GM19467 (cell line): ENCODE measurements around the gene ANKRD55.
A peak's percentile ranks its signal among the peaks of the same experiment; 100 is the strongest.
"Not testable (repeated sequence)": the region's sequence is repeated elsewhere in the genome, so short reads cannot be mapped to it uniquely, and the experiment has no call there.

Experiments used
- ATAC-seq: cut with Tn5 transposase; IDR thresholded peaks from one replicate; pipeline ENCODE4 v1.9.1; 2021; ENCODE audit warnings: mild to moderate bottlenecking, moderate library complexity; ENCODE audit not compliant: unreplicated experiment

Gene ANKRD55

DNA sequence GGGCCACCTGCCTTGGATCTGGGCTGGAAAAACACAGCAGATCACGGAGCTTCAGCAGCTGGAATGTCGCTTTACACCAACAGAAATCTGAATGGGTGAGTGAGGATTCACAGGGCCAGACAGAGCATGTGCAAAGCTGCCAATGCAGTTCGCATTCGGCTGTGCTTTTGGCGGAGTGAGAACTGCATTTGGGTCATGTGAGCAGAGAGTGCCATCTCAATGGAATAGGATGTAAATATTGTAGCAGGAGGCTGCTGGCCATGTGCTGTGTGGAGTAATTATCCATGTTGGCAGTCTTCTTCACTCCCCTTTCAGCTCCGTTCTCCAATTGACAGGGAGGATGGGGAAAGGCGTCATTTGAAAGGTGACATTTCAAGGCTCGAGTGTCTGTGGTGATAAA, at the start of gene ANKRD55:
ANKRD55 (minus strand) TSS at position 101 of the 400 bp plus-strand sequence. CDS start 417 bp downstream, outside the sequence.
- ATAC-seq: no peak

DNA sequence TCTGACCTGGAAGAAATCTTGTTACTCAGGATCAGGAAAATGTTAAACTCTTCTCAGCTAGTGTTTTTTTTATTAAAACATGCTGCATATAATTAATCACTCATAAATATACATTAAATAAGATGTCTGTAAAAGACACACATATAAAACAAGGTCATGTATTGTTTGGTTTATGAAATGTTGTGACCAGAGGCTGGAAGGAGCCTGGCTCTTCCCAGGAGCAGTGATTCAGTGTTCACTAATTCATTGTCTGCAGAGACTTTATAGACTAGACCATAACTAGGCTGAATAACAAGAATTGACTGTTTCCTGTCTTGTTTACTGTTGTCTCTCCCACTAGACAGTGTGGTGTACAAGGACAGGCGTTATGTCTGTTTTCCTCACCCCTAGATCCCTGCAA, 49.1 kb upstream of the ANKRD55 start:
- no peak for ATAC-seq

DNA sequence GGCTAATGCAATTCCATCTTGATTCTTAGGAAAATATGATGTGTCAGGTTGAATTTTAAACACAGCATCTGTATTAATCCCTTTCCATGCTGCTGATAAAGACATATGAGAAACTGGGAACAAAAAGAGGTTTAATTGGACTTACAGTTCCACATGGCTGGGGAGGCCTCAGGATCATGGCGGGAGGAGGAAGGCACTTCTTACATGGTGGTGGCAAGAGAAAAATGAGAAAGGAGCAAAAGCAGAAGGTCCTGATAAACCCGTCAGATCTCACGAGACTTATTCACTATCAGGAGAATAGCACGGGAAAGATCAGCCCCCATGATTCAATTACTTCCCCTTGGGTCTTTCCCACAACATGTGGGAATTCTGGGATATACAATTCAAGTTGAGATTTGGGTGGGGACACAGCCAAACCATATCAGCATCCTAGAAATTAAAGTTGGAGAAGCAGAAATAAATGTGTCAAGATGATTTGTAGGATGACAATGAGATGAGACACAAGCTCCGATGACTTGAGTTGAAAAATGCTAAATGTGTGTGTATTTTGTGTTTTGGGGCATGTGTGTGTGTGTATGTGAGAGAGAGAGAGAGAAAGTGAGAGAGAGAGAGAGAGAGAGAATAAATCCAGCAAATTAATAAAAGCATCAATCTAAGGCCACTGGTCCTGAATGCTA, 48.5 kb upstream of the ANKRD55 start:
- ATAC-seq: no peak

DNA sequence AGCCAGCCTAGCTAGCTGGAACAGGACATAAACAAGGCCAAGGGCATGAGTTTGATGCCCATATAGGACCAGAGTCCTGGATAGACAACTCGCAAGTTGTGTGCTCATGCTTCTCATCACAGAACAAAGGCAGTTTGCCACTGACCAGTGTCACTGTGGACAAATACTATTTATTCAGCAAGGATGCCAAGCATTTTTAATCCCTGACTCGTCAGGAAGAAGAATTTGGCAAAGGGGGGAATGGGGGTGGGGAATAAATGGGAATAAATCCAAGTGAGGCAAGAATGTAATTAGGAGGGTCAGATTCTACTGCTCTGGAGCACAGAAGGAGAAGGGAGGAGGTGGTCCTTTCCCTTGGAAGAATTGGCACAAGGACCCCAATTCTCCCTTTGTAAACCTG, 46.8 kb upstream of the ANKRD55 start:
- ATAC-seq: no peak

DNA sequence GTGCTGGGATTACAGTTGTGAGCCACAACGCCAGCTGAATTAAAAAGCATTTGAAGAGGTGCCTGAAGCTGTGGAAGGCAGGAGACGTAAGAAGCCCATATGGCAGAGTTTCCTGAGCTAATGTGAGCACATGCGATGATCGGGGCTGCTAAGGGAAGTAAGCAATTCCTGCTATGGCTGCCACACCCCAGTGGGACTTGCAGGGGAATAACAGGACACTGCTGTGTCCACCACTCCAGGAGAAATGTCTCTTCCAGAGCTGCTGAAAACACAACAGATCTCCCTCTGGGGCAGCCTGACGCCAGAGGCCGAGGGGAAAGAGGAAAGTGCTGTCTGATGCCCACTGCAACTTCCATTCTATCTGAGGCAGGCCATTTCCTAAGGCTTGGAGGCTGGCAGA, 46.2 kb upstream of the ANKRD55 start:
- no peak for ATAC-seq

DNA sequence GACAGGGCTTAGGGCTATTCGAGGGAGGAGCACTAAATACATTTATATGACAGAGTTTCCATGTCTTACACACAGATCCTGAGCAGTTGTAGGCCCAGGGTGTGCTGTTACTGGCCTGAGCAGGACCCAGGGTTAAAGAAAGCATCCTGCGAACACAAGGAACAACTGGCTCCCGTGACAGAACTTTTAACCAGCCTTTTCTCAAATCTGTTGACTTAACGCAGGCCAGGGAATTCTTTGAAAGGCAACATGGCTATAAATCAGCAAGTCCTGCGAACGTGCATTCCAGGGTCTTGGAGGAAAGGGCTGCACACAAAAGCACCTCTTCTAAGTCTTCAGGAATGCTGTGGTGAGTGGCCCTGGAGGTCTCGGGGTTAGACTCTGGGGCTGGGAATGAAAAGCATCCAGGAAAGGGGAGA, 45.2 kb upstream of the ANKRD55 start:
- ATAC-seq: no peak

- no peak for ATAC-seq
These were observed 44.4 kb upstream of the ANKRD55 start for GRCh38 chr5:56277573-56277972.

DNA sequence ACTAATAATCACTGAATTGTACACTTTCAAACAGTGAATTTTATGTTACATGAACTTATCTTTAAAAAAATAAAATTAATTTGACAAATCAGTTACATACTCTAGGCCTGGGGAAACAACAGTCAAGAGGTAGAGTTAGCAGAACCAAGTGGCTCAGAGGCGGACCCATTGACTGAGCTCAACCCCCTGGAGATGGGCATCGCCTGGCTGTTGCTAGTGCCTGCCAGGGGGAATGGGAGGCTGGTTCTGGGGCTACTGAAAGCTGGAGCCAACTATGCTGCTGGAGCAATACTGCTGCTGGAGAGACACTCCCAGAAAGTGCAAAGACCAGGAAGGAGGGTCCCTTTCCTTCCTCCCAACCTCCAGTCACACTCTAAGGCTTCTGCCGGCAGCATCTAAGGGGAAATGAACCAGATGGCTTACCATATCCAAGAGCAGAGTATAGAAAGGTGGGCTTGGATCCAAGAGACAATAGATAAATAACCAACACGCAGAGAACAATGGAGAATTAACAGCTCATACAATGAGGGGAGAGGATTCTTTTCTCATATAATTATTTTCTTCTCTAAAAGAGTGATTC, 40.3 kb upstream of the ANKRD55 start:
- no peak for ATAC-seq

DNA sequence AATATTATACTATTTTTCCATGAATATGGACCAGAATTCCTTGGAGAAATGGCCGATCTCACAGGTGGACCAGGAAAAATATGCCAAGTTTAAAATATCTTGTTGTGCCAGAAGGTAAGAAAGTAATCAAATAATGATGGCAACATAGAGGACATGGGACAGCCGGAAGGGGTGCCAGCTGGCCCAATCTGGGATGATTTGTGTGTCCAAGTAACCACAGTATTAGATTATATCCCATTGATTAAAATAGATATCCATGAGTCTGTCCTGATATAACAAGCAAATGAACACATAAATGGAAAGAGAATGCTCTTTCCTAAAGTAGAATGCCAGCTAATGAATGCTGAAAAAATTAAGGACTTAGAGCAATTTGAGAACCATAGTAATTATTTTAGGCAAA, 39.6 kb upstream of the ANKRD55 start:
- ATAC-seq: no peak

GRCh38 chr5:56270568-56271392, 37.6 kb upstream of the ANKRD55 start:
- ATAC-seq: peak; percentile 84

DNA sequence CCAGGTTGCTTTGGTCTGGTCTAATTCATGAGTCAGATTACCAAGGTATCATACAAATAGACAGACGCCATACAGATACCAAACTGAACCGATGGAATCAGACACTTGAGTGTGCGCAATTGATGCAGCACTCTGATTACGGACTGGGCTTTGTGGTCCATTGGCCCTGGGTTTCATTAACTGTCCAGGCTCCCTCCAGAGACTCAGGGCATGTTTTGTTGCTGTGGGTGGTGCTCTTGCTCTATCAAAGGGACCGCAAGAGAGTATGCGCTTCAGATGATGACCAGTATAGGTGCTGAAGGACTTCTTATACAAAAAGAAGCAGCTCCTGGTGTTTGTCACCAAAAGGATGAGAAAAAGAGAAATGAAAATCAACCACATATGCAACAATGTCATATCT, 36.9 kb upstream of the ANKRD55 start:
- peak; percentile 6 for ATAC-seq

- no peak for ATAC-seq
These were observed 36.2 kb upstream of the ANKRD55 start for GRCh38 chr5:56269216-56269927.

GRCh38 chr5:56268707-56269106, 35.6 kb upstream of the ANKRD55 start:
- not testable (repeated sequence) for ATAC-seq

DNA sequence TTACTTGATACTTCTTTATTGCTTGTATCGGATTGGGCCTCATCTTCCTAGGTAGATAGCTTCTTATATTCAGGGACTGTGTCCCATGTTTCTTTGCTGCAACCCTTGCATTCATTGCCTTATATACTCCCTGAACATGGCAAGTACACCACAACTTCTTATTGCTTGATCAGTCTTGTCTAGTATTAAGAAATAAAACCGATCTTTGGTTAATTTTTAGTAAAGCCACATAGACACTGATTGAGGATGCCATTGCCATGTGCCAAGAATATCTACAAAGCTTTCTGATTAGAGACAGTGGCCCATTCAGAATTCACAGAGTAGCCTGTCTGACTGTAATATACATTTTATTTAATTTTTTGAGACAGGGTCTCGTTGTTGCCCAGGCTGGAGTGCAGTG, 34.7 kb upstream of the ANKRD55 start:
- no peak for ATAC-seq

GRCh38 chr5:56264417-56265025, 31.4 kb upstream of the ANKRD55 start:
- ATAC-seq: no peak

GRCh38 chr5:56262279-56262678, 29.1 kb upstream of the ANKRD55 start:
- ATAC-seq: no peak

GRCh38 chr5:56259002-56259511, 25.9 kb upstream of the ANKRD55 start:
- no peak for ATAC-seq

GRCh38 chr5:56257763-56258529, 24.8 kb upstream of the ANKRD55 start:
- not testable (repeated sequence) for ATAC-seq

- no peak for ATAC-seq
These were observed 23.9 kb upstream of the ANKRD55 start for GRCh38 chr5:56257010-56257409.

GRCh38 chr5:56255502-56255901, 22.4 kb upstream of the ANKRD55 start:
- no peak for ATAC-seq
